CD4-positive, alpha-beta T cell treated with Interleukin-2 at 100 ng/mL for 4 hours (primary cell): Measurements from ENCODE around the gene SASH1.

Source experiments
- DNase-seq: peaks from one replicate; pipeline ENCODE4 v3.0.0-alpha.2; 2020; ENCODE audit warnings: low spot score

SASH1 gene

GRCh38 chr6:148497257-148497656 is 154.6 kb downstream of the SASH1 start:
- DNase-seq = no peak

DNA sequence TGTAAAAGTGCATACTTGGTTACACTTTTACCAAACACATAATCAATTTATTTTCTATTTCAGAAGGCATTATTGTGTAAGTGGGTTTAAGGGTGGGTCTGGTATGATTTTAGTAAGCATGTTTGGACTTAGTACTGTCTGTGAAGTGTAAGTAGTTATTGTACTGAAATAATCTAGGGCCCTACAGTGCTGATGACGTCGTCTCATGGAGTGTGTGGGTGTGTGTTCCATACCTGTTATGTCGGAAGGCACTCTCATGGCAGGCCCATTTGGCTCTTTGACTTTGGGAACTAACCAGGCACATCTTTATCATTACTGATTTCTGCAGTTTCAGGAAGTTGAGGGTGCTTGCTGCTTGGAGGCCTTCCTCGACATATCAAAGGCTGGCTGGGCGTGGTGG is 155.1 kb downstream of the SASH1 start:
- DNase-seq = no peak

- DNase-seq = no peak
These were observed 157.8 kb downstream of the SASH1 start for GRCh38 chr6:148500402-148500801.

DNA sequence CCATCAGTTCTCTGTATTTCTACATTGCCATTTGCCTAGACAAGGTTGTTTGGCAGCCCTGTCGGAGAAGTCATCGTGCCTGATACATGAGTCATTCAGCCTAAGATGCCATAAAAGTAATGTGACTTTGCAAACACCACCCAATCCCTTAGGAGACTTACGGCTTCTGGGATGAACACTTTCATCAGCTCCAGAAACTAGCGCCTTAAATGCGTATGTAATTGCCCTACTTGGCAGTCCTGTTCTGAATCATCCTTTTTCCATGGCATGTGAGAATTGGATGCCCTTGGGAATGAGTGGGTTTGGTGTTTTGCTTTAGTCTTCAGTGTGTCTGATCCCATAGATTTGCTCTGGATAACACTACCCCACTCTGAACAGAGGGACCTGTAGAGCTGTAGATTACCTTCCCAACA is 158.5 kb downstream of the SASH1 start:
- DNase-seq = no peak

DNA sequence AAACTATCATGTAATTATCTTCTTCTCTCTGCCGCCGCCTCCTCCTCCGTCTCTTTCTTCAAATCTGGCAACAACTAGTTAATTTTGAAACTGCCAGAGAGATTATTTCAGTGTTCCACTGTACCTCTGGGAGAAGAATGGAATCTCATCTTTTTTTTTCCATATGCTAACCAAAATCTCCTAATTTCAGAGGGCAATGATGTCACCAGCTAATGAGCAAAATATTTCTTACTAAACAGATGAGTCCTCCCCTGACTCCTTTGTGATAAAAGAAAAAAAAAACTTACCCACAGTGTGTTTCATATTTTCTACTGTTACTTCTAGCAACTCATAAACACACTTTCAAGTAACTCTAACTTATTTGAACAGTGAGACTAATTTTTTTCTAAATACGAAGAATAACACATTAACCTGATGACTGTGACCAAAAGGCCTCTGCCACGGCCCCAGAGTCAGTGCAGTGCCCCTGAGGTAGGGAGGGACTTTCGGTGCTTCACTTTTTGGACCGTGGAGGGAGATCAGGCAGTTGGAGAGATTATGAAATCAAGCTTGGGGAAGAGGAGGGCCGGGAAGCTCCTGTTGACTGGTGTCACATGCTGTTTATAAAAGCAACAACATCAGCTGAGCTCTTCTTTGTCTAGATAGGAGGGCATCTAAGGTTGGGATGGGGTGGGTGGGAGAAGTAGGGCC is 159.6 kb downstream of the SASH1 start:
- DNase-seq = no peak

- DNase-seq = no peak
These were observed 160.1 kb downstream of the SASH1 start for GRCh38 chr6:148502773-148503135.

DNA sequence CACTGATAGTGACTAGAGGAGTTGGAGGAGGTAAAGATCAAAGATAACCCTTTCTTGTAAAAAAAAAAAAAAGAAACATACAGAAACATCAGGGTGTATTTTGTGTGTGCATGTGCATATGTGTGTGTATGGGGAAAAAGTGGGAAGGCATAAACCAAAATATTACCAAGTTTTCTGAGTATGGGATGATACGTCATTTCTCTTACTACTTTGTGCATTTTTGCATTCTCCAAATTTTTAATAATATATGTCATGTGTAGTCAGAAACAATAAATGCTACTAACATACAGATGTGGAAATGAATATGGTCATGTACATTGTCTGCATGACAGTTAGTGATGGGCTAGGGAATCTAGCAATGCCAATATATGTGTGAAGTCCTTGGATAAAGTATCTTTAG is 161.1 kb downstream of the SASH1 start:
- DNase-seq = no peak

- DNase-seq = no peak
These were observed 165.1 kb downstream of the SASH1 start for GRCh38 chr6:148507774-148508173.

GRCh38 chr6:148508401-148509041 is 165.9 kb downstream of the SASH1 start:
- DNase-seq = no peak

- DNase-seq = no peak
These were observed 166.6 kb downstream of the SASH1 start for GRCh38 chr6:148509119-148509799.

DNA sequence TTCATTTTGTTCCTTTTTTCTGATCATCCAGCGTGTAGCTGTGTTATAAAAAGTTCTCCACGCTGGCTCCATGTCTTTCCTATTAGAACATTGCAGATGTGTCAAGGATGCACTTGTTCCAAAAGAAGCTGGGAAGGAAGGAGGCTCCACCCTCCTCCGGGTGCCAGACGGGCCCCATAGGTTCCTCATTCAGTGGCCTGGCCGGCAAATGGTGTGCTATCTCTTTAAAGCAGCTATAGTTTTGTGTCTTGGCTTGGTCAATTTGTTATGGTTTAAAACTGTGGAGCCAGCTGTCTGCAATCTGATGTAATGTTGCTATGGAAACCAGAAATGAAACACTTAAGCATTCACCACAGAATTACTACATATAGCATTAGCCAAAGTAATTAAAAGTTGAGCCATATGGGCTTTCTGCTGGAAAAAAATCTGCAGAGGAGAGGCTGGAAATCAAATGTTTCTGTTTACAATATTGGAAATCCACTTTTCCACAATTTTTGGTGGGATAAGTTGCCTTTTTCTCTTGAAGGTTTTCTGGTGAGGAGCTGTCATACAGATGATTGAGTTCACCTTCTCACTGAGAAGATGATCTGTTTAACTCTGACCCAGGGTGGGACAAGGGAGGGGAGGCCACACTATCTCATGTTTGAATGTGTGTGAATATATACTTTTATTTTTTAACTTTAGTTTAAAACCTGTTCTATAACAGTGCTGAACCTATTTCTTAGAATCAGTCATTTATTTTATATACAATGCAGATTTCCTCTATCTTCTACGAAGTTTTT is 167.4 kb downstream of the SASH1 start:
- DNase-seq = no peak

- no peak for DNase-seq
These were observed 170.8 kb downstream of the SASH1 start for GRCh38 chr6:148513145-148514071.

DNA sequence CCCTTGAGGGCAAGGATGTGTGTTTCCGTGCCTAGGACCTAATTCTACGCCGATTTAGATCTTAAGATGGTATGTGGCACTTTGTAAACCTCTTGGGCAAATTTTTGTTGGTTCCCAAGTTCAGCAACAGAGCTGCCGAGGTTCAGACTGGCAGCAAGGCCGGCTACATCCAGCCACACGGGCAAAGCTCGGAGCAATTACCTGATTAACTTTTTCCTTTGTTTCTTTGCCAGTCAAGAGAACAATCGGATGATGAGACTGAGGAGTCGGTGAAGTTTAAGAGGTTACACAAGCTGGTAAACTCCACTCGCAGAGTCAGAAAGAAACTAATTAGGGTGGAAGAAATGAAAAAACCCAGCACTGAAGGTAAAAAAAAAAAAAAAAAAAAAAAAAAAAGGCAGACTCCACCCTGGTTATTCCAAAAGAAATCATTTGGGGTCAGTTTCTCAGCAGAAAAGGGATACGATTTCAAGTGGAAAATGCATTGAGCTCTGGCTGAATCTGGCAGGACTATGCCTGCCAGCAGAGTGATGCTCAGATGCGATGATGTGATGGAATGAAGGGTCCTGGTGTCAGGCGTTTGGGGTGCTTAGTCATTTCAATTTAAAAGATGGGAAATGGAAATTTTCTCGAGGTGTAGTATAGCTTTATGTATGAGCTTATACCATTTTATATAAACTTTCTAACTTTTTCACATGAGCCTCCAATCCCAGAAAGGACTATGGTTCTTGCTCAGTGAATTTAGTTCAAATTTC is 171.6 kb downstream of the SASH1 start:
- no peak for DNase-seq

DNA sequence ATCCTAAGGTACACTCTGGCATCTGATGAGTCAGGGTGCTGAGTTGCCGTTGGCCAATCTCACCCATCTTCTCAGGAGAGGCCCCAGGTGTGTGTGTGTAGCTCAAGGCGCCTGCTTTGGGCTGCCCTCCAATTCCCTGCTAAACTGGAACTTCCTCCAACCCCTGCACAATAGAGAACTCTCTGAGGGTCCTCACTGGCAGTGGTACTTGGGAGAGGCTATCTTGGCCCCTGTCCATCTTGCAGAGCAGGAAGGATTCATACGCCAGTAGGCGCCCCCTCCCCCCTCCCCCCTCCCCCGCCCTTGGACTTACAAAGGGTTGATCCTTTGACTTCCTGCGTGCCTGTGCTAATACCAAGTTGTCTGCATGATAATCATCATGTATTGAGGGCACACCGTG is 173.6 kb downstream of the SASH1 start:
- DNase-seq = no peak

DNA sequence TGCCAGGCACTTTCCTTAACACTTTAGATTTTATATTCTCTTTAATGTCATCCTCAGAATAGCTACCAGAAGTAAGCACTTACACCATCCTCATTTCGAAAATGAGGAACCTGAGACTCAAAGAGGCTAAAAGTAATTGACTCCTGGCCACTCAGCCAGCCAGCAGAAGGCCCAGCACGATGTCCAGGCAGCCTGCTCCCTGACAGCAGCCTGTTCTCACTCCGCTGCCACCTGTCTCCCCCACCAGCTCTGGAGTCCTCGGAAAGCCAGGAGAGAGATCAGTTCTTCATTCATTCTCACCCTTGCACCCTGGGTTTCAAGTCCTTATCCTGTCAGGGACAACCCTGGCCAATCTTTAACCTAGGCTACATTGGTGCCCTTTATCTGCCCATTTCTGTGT is 174.0 kb downstream of the SASH1 start:
- no peak for DNase-seq

DNA sequence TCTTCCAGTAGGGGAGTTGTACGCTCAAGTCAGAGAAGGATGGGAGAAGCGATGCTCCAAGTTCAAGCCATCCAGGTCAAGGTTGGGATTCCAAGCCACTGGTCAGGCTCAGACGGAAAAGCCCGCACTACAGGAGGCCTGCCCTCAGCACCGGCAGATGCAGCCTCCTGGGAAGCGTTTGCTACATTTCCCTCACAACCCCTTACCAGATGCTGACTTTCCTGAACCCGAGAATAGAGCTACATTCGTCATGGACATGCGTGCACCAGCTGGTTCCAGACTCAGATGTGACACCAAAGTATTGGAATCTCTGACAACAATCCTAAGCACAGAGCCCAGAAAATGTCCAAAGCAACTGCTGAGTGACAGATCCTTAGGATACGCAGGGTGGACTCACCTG is 174.8 kb downstream of the SASH1 start:
- no peak for DNase-seq

- no peak for DNase-seq
These were observed 176.0 kb downstream of the SASH1 start for GRCh38 chr6:148518511-148519156.

GRCh38 chr6:148520109-148520841 is 177.6 kb downstream of the SASH1 start:
- DNase-seq = no peak

GRCh38 chr6:148521158-148521557 is 178.5 kb downstream of the SASH1 start:
- no peak for DNase-seq

GRCh38 chr6:148521586-148521985 is 178.9 kb downstream of the SASH1 start:
- no peak for DNase-seq
